OCI-LY3 (cell line): Measurements from ENCODE around the gene EFL1.

Source experiments
- EZH2phosphoT487 ChIP-seq: fragments of 200-600 bp; shearing (Covaris generic); IDR thresholded peaks from 2 replicates; pipeline ENCODE4 v1.6.1; 2018; ENCODE audit warnings: antibody characterized with exemption, mixed run types, low read depth
- TF ChIP-seq, protein P1 (sequence below): fragments of 200-600, 300-600 bp; sonication (generic); IDR thresholded peaks from 2 replicates; pipeline ENCODE4 v1.5.1; 2014; ENCODE audit warnings: antibody characterized with exemption, low read length, low read depth

DNA sequence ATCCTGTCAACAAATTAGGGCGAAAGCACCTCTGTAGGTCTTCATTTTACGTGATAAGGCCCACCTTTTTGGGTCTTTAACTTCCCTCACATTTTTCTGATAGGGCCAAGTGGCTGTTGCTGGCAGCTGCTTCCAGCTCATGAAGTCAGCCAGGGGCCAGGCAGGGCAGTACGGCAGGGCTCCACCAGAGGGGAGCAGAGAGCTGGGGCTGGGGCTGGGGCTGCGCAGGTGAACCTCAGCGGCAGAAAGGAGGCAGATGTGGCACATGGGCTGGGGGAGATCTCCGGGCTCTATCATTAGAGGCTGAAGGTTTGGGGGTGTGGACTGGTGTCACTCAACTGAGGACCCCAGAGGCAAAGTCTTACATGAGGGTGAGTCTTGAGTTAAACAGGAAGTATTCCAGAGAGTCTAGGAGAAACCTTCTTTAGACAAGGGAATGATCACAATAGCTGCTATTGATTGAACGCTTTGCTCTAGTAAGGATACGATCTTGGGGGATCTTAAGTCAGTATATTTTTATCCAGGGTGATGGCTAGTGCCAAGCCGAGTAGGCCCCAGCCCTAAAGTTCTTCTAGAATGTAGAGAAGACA is 153.9 kb downstream of the EFL1 start:
- TF ChIP-seq, protein P1, sequence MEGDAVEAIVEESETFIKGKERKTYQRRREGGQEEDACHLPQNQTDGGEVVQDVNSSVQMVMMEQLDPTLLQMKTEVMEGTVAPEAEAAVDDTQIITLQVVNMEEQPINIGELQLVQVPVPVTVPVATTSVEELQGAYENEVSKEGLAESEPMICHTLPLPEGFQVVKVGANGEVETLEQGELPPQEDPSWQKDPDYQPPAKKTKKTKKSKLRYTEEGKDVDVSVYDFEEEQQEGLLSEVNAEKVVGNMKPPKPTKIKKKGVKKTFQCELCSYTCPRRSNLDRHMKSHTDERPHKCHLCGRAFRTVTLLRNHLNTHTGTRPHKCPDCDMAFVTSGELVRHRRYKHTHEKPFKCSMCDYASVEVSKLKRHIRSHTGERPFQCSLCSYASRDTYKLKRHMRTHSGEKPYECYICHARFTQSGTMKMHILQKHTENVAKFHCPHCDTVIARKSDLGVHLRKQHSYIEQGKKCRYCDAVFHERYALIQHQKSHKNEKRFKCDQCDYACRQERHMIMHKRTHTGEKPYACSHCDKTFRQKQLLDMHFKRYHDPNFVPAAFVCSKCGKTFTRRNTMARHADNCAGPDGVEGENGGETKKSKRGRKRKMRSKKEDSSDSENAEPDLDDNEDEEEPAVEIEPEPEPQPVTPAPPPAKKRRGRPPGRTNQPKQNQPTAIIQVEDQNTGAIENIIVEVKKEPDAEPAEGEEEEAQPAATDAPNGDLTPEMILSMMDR, result peak; percentile 94
- no peak for TF ChIP-seq EZH2phosphoT487
